HG03442 (cell line): ENCODE measurements around the gene MVP.
"Not testable (repeated sequence)": the region's sequence is repeated elsewhere in the genome, so short reads cannot be mapped to it uniquely, and the experiment has no call there.

ENCODE experiments used
- ATAC-seq: cut with Tn5 transposase; IDR thresholded peaks from one replicate; pipeline ENCODE4 v1.9.1; 2021; ENCODE audit warnings: mild to moderate bottlenecking, moderate library complexity; ENCODE audit not compliant: unreplicated experiment

Gene MVP

GRCh38 chr16:29868396-29869009, 48.2 kb downstream of the MVP start:
- no peak for ATAC-seq

- not testable (repeated sequence) for ATAC-seq
These were observed 48.8 kb downstream of the MVP start for GRCh38 chr16:29869067-29869466.

- ATAC-seq = no peak
These were observed 51.7 kb downstream of the MVP start for GRCh38 chr16:29871822-29872546.

DNA sequence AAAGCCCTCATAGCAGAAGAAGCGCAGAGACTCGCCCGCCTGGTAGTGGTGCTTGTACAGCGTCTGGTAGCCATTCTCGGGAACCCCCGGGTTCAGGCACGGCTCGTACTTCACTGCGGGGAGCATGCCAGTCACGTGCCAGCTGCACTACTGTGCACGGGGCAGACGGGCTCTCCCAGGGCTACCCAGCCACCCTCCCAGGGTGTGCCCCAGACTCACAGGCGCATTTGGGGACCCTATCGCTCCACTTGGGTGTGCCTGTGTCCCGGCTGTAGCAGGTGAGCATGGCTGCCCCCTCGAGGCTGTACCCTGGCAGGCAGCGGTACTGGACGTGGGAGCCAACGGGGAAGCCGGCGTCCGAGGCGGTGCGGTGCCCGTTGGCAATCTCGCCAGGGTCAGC, 53.1 kb downstream of the MVP start:
- ATAC-seq = no peak

DNA sequence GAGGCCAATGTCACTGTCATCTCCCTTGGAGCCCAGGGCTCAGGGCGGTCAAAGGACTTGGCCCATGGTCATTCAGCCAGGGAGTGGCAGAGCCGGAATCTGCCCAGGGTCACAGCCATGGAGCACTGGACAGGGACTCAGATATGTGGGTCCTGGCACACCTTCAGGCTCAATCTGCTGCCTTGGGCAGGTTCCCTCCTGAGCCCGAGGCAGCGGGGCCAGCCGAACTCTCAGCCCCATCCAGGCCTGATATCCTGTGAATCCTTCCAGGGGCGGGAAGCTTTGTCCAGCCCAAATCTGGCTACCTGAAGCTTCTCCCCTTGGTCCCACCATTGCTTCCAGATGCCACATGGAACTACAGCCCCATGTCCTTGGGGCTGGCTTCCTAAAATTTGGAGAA, 54.9 kb downstream of the MVP start:
- no peak for ATAC-seq

- ATAC-seq = no peak
These were observed 55.9 kb downstream of the MVP start for GRCh38 chr16:29876217-29876593.

- no peak for ATAC-seq
These were observed 56.5 kb downstream of the MVP start for GRCh38 chr16:29876594-29877249.

GRCh38 chr16:29877266-29877961, 57.2 kb downstream of the MVP start:
- ATAC-seq = no peak

DNA sequence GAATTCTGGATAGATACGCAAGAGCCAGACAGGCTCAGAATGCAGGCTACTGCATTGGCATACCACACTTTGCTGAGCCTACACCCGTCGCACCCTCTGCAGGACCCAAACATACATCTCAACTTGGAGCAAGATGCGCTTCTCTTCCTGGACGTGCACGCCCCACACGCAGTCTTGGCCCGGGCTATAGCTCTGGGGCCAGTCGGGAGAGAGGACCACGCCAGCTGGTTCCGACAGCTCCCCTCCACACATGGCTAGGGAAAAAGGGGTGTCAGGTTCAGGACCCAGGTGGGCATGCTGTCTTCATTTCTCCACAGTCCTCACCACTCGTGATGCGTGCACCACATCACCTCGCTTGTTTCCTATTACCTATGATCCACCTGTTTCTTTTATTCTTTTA, 57.9 kb downstream of the MVP start:
- no peak for ATAC-seq

DNA sequence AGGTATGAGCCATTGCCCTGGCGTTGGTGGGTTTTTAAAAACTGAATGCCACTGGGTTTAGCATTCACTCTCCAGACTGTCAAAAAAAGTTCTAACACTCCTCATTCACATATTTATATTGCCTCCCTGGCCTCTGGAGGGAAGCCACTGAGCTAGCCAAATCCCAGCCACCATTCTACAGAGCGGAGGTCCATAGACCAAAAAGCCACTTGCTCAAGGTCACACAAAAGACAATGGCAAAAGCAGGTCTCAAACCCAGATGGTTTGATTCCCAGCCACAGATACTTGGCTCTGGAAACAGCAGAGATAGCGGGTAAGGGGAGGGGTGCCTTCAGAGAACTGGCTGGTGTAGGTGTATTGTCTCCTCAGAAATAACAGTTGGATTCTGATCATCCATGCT, 60.8 kb downstream of the MVP start:
- ATAC-seq = no peak

DNA sequence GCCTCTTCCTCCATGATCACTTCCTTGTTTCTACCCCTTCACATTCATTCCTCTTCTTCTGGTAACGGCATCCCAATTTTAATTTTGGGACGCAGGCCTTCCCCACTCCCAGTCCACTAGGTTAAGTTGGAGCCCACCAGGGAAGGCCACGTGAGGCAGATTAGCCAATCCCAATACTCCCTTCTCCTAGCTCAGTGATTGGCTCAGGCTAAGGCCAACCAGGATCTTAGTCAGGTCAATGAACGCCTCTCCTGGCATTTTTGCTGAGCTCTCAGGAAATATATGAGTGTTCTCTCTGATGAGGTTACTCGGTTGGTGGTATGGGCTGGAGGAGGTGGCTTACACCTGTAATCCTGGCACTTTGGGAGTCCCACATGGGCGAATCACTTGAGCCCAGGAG, 63.7 kb downstream of the MVP start:
- no peak for ATAC-seq

- ATAC-seq = not testable (repeated sequence)
These were observed 69.1 kb downstream of the MVP start for GRCh38 chr16:29889372-29889771.

- ATAC-seq = no peak
These were observed 71.5 kb downstream of the MVP start for GRCh38 chr16:29891525-29892457.

GRCh38 chr16:29892458-29892813, 72.2 kb downstream of the MVP start:
- ATAC-seq = no peak

- ATAC-seq = no peak
These were observed 73.3 kb downstream of the MVP start for GRCh38 chr16:29893553-29893952.

GRCh38 chr16:29894352-29894751, 74.1 kb downstream of the MVP start:
- ATAC-seq = no peak

- no peak for ATAC-seq
These were observed 76.6 kb downstream of the MVP start for GRCh38 chr16:29896841-29897240.

DNA sequence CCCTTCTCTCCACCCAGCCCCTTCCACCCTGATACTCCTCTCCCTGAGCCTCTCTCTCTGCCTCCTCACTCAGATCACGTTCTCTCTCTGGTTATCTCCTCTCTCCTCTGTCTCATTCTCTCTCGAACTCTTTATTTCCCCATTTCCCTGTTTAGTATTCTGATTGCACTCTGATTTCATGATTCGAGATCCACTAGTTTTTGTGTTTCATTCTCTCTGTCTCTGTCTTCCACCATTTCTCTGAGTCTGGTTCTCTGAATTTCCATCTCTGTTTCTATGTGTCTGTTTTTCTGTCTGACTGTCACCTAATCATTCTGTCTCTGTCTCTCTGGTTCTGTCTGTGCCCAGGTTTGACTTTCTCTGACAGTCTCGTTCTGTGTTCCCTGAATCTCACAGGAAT, 77.1 kb downstream of the MVP start:
- ATAC-seq = no peak
